HEK293T (cell line): ENCODE results near the gene MTA3.

Source experiments
- CTCF ChIA-PET: fragments of 350-600 bp; formaldehyde crosslinking; extraction: SDS; loops from one replicate; lab custom pipeline; 2021; ENCODE audit warnings: antibody characterized with exemption, inconsistent platforms; lab: Yijun Ruan, JAX
- POLR2A ChIA-PET: fragments of 350-600 bp; formaldehyde crosslinking; extraction: SDS; loops from one replicate; lab custom pipeline; 2020; ENCODE audit warnings: antibody characterized with exemption, inconsistent platforms; lab: Yijun Ruan, JAX
- DNase-seq: peaks from one replicate; pipeline ENCODE4 v3.0.0; 2012; ENCODE audit warnings: mixed read lengths; ENCODE audit errors: extremely low spot score
- ARNT ChIP-seq: fragments of 450-650 bp; IDR thresholded peaks from 2 replicates; pipeline ENCODE4 v1.6.1; 2017; ENCODE audit warnings: mild to moderate bottlenecking
- BHLHE40 ChIP-seq: fragments of 450-650 bp; IDR thresholded peaks from 2 replicates; pipeline ENCODE4 v1.6.1; 2016; ENCODE audit warnings: mild to moderate bottlenecking, moderate library complexity, borderline replicate concordance
- CTBP1 ChIP-seq: fragments of 450-650 bp; IDR thresholded peaks from 2 replicates; pipeline ENCODE4 v1.6.1; 2016; ENCODE audit warnings: borderline replicate concordance
- ELF4 ChIP-seq: fragments of 450-650 bp; IDR thresholded peaks from 2 replicates; pipeline ENCODE4 v1.6.1; 2017; ENCODE audit warnings: antibody characterized with exemption
- FOXA1 ChIP-seq: fragments of 450-650 bp; IDR thresholded peaks from 2 replicates; pipeline ENCODE4 v1.6.1; 2016; ENCODE audit warnings: mild to moderate bottlenecking
- FOXK2 ChIP-seq: fragments of 450-650 bp; IDR thresholded peaks from 2 replicates; pipeline ENCODE4 v1.6.1; 2016; ENCODE audit warnings: mild to moderate bottlenecking
- FOXM1 ChIP-seq: fragments of 450-650 bp; IDR thresholded peaks from 2 replicates; pipeline ENCODE4 v1.6.1; 2017; ENCODE audit warnings: mild to moderate bottlenecking, borderline replicate concordance
- HDGF ChIP-seq: fragments of 450-650 bp; IDR thresholded peaks from 2 replicates; pipeline ENCODE4 v1.6.1; 2017; ENCODE audit warnings: antibody characterized with exemption, borderline replicate concordance
- L3MBTL2 ChIP-seq: fragments of 450-650 bp; conservative IDR thresholded peaks from 2 replicates; pipeline ENCODE4 v1.6.1; 2016; ENCODE audit warnings: mild to moderate bottlenecking
- LEF1 ChIP-seq: fragments of 450-650 bp; IDR thresholded peaks from 2 replicates; pipeline ENCODE4 v1.6.1; 2017; ENCODE audit warnings: mild to moderate bottlenecking, borderline replicate concordance
- NFRKB ChIP-seq: fragments of 450-650 bp; IDR thresholded peaks from 2 replicates; pipeline ENCODE4 v1.6.1; 2016; ENCODE audit warnings: mild to moderate bottlenecking, moderate library complexity
- PKNOX1 ChIP-seq: fragments of 450-650 bp; IDR thresholded peaks from 2 replicates; pipeline ENCODE4 v1.6.1; 2016
- SP1 ChIP-seq: fragments of 450-650 bp; IDR thresholded peaks from 2 replicates; pipeline ENCODE4 v1.6.1; 2017
- SUZ12 ChIP-seq: fragments of 450-650 bp; IDR thresholded peaks from 2 replicates; pipeline ENCODE4 v1.6.1; 2016; ENCODE audit warnings: mild to moderate bottlenecking
- TARDBP ChIP-seq: fragments of 450-650 bp; IDR thresholded peaks from 2 replicates; pipeline ENCODE4 v1.6.1; 2016
- ZNF384 ChIP-seq: fragments of 450-650 bp; IDR thresholded peaks from 2 replicates; pipeline ENCODE4 v1.6.1; 2016

The MTA3 gene

GRCh38 chr2:42562474-42563144 lies 5.8 kb upstream of the MTA3 start:
- POLR2A ChIA-PET, result no interaction called here

GRCh38 chr2:42566025-42566424 lies 2.4 kb upstream of the MTA3 start:
- POLR2A ChIA-PET, result no interaction called here
- DNase-seq, result no peak
- TF ChIP-seq TARDBP (no peak), ZNF384 (no peak), ELF4 (no peak), BHLHE40 (no peak), CTBP1 (no peak)
- CTCF ChIA-PET, result no interaction called here

More at GRCh38 chr2:42562474-42563144, 5.8 kb upstream of the MTA3 start:
- no peak for DNase-seq
- CTCF ChIA-PET, result no interaction called here
- TF ChIP-seq L3MBTL2 (no peak), BHLHE40 (no peak), ELF4 (no peak), HDGF (no peak), FOXA1 (no peak), CTBP1 (no peak), ARNT (no peak), PKNOX1 (no peak), FOXM1 (no peak), TARDBP (no peak), NFRKB (no peak), ZNF384 (no peak), SUZ12 (no peak), SP1 (no peak), LEF1 (no peak), FOXK2 (no peak)

- ChIA-PET POLR2A (no interaction called here), CTCF (interaction anchor here (0.6 kb wide), 1 partner anchor 96 kb away, joined by 3 read pairs; no protein-coding TSS in a partner anchor)
- DNase-seq, result no peak
- TF ChIP-seq ELF4, result no peak
- no peak for TF ChIP-seq HDGF
- TF ChIP-seq NFRKB, result no peak
- no peak for TF ChIP-seq ARNT
- TF ChIP-seq FOXK2, result no peak
- no peak for TF ChIP-seq PKNOX1
- TF ChIP-seq ZNF384, result no peak
- TF ChIP-seq CTBP1, result no peak
- no peak for TF ChIP-seq BHLHE40
- TF ChIP-seq LEF1, result no peak
- TF ChIP-seq L3MBTL2, result no peak
- no peak for TF ChIP-seq TARDBP
- no peak for TF ChIP-seq FOXA1
- TF ChIP-seq FOXM1, result no peak
- TF ChIP-seq SUZ12, result no peak
- TF ChIP-seq SP1, result no peak
Measured at GRCh38 chr2:42566837-42567321, 1.6 kb upstream of the MTA3 start.

GRCh38 chr2:42567364-42567763 lies 1.1 kb upstream of the MTA3 start:
- no peak for DNase-seq
- POLR2A ChIA-PET, result no interaction called here
- TF ChIP-seq ZNF384 (no peak), SP1 (no peak)

GRCh38 chr2:42567806-42568400 lies 529 bp upstream of the MTA3 start:
- POLR2A ChIA-PET, result no interaction called here
- TF ChIP-seq LEF1, result no peak
- CTCF ChIA-PET, result no interaction called here
- peak; percentile 38 for DNase-seq

More at GRCh38 chr2:42567364-42567763, 1.1 kb upstream of the MTA3 start:
- CTCF ChIA-PET, result interaction anchor here (0.6 kb wide), 1 partner anchor 96 kb away, joined by 3 read pairs; no protein-coding TSS in a partner anchor

GRCh38 chr2:42569116-42569711 lies 782 bp downstream of the MTA3 start:
- peak; percentile 22 for DNase-seq
- TF ChIP-seq SUZ12 (no peak), FOXA1 (no peak), L3MBTL2 (peak; percentile 33; the same call in 1 of the 2 replicates), PKNOX1 (no peak)
- POLR2A ChIA-PET, result no interaction called here
- CTCF ChIA-PET, result interaction anchor here (0.6 kb wide), 1 partner anchor 14 kb away, joined by 4 read pairs; no protein-coding TSS in a partner anchor

GRCh38 chr2:42569883-42570282 lies 1.5 kb downstream of the MTA3 start:
- POLR2A ChIA-PET, result no interaction called here

More at GRCh38 chr2:42569883-42570282, 1.5 kb downstream of the MTA3 start:
- CTCF ChIA-PET, result interaction anchor here (0.7 kb wide), 1 partner anchor 110 kb away, joined by 3 read pairs; no protein-coding TSS in a partner anchor
- DNase-seq, result no peak
- TF ChIP-seq FOXM1 (no peak), ZNF384 (no peak; the same call in 1 of the 2 replicates), FOXK2 (no peak), ELF4 (no peak)
